ENCODE data around the gene NOS3. TPM values are rescaled to one million over a fixed set of nuclear protein-coding genes. Genes with fewer than 3 reads are reported as not detected.
A peak's percentile ranks its signal among the peaks of the same experiment; 100 is the strongest.
"Not testable (repeated sequence)": the region's sequence is repeated elsewhere in the genome, so short reads cannot be mapped to it uniquely, and the experiment has no call there.

The NOS3 gene
- total RNA-seq, 1 experiment from 2014 or later: 3.2 TPM

DNA sequence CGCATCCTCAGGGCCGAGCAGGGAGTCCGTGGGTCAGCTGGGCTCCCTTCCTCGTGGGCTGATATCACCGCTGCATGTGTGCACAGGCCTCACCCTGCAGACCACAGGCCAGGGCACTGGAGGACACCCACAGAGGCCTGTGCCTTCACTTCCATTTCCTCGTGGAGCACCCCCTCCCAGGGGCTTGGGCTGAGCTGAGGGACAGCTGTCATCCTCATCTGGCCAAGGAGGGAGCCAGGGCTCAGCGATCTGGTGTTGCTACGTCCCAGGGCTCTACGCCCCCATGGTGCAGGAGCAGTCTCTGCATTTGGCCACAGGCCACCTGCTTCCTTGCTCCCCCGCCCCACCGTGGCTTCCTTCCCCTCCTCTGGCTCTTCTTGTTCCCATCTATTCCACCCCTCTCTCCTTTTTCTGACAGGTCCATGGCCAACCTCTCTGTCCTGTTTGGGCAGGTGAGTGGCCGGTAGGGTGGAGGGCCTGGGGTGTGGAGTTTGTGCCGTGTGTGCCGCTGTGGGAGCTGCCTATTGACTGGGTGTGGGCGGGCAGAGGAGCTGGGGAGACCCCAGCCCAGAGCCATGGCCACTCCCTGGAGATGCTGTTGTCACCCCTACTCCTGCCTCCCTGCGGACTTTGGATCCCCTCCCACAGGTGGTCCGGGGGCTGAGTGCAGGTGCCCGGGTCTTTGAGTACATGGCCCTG is 49.2 kb downstream of the NOS3 start:
- Histone ChIP-seq H3F3A (ENCODE audit: insufficient read depth, low read depth) (peaks cover 25% of the 10 kb centered on the region), H3K4me3 (no peak overlapping the region), H3K27ac (no peak overlapping the region), H2AFZ (no peak overlapping the region), H3K9me2 (ENCODE audit: insufficient read depth) (no peaks in the 10 kb centered on the region), H3K36me3 (ENCODE audit: low read depth) (no peaks in the 10 kb centered on the region; the same call in 1 of the 2 replicates), H4K20me1 (ENCODE audit: insufficient read depth) (peaks cover 5% of the 10 kb centered on the region; the same call in 1 of the 2 replicates), H3K4me2 (peak overlapping the region; percentile 68), H3K79me2 (ENCODE audit: low read depth) (no peaks in the 10 kb centered on the region), H3K4me1 (replicated peaks; ENCODE audit: insufficient read depth) (peaks cover 26% of the 10 kb centered on the region), H3K27me3 (ENCODE audit: insufficient read depth, low read depth) (no peaks in the 10 kb centered on the region), H3K9me3 (ENCODE audit: insufficient read depth, low read depth) (no peaks in the 10 kb centered on the region)
- no peak for DNase-seq
- POLR2A ChIA-PET (ENCODE audit: unreplicated experiment): interaction anchor here (0.6 kb wide), 1 partner anchor 124 kb away, joined by 3 read pairs; no protein-coding TSS in a partner anchor
- CTCF ChIA-PET: no interaction called here
- no peak for TF ChIP-seq CTCF (conservative IDR thresholded peaks at IDR 0.05)
- no peak for TF ChIP-seq EZH2 (IDR thresholded peaks at IDR 0.05; ENCODE audit: low read depth)
- intact Hi-C loops (cut with micrococcal nuclease; ENCODE audit: unreplicated experiment): loop anchor here (1.0 kb wide), 2 partner anchors 12 to 18 kb away; partner anchors contain the start of gene ABCB8
- no TSS peak for BruUV-seq (replicated peaks)

DNA sequence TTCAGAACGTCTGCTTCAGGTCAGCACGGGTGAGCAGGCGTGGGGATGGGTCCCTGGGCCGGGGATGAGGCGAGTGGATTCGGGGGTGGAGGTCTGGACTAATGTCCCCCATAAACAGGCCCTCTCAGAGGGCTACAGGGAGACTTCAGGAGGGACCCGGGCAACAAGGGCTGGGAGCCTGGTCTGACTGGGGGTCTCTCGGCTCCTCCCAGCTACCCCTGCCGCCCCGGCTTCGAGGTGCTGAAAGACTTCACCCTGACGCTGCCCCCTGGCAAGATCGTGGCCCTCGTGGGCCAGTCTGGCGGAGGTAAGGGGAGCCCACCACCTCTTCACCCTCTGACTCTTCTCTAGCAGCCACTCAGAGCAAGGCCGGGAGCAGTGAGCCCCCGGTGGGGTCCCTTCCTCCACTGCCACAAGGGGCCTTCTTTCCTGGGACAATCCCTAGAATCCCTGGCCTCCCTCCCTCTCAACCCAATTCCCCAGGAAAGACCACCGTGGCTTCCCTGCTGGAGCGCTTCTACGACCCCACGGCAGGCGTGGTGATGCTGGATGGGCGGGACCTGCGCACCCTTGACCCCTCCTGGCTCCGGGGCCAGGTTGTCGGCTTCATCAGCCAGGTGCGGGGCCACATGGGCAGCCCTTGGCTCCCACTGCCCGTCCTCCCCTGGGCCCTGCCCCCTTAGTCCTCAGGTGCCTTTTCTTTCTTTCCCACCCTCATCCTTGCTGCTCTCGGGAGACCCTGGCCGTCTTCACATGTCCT is 50.0 kb downstream of the NOS3 start:
- H3K4me2 ChIP-seq: no peak overlapping the region
- no peaks in the 10 kb centered on the region for H3K9me3 ChIP-seq (ENCODE audit: insufficient read depth, low read depth)
- ChIA-PET CTCF (no interaction called here), POLR2A (ENCODE audit: unreplicated experiment) (no interaction called here)
- BruUV-seq (replicated peaks): no TSS peak
- H3K36me3 ChIP-seq (ENCODE audit: low read depth): no peaks in the 10 kb centered on the region; the same call in 1 of the 2 replicates
- H3K4me3 ChIP-seq: no peak overlapping the region
- TF ChIP-seq EZH2 (IDR thresholded peaks at IDR 0.05; ENCODE audit: low read depth) (no peak), CTCF (conservative IDR thresholded peaks at IDR 0.05) (no peak)
- intact Hi-C loops (cut with micrococcal nuclease; ENCODE audit: unreplicated experiment): no loop called here
- no peaks in the 10 kb centered on the region for H3K79me2 ChIP-seq (ENCODE audit: low read depth)
- H2AFZ ChIP-seq: no peak overlapping the region
- H3K27me3 ChIP-seq (ENCODE audit: insufficient read depth, low read depth): no peaks in the 10 kb centered on the region
- H3F3A ChIP-seq (ENCODE audit: insufficient read depth, low read depth): peaks cover 25% of the 10 kb centered on the region
- no peak overlapping the region for H3K27ac ChIP-seq
- peaks cover 26% of the 10 kb centered on the region for H3K4me1 ChIP-seq (replicated peaks; ENCODE audit: insufficient read depth)
- H4K20me1 ChIP-seq (ENCODE audit: insufficient read depth): peaks cover 5% of the 10 kb centered on the region; the same call in 1 of the 2 replicates
- DNase-seq: no peak
- no peaks in the 10 kb centered on the region for H3K9me2 ChIP-seq (ENCODE audit: insufficient read depth)

- POLR2A ChIA-PET (ENCODE audit: unreplicated experiment); CTCF ChIA-PET; H3K9me3 ChIP-seq (ENCODE audit: insufficient read depth, low read depth); H3K4me2 ChIP-seq; intact Hi-C loops (cut with micrococcal nuclease; ENCODE audit: unreplicated experiment); H3K9me2 ChIP-seq (ENCODE audit: insufficient read depth); BruUV-seq (replicated peaks); H3K27ac ChIP-seq; H3K36me3 ChIP-seq (ENCODE audit: low read depth); H2AFZ ChIP-seq; H3K27me3 ChIP-seq (ENCODE audit: insufficient read depth, low read depth); H3K79me2 ChIP-seq (ENCODE audit: low read depth); DNase-seq; H3K4me3 ChIP-seq; H4K20me1 ChIP-seq (ENCODE audit: insufficient read depth): not testable (repeated sequence)
- Histone ChIP-seq H3K4me1 (replicated peaks; ENCODE audit: insufficient read depth) (peaks cover 38% of the 10 kb centered on the region), H3F3A (ENCODE audit: insufficient read depth, low read depth) (peaks cover 32% of the 10 kb centered on the region)
Observed at GRCh38 chr7:151043449-151043848, 52.6 kb downstream of the NOS3 start.

Data from PC-9 (cell line).